ENCODE data around the gene GPSM3.

- TF ChIP-seq CTCF (IDR thresholded peaks at IDR 0.05) (no peak), POLR2A (IDR thresholded peaks at IDR 0.05) (no peak)
Measured at GRCh38 chr6:32151181-32151862, 41.1 kb downstream of the GPSM3 start.

Measured in vagina (tissue), 2 donors.